Natural killer cell (primary cell): Measurements from ENCODE around the gene OR52L1. TPM values are rescaled to one million over a fixed set of nuclear protein-coding genes. Genes with fewer than 3 reads are reported as not detected.

Source experiments
- ATAC-seq, 3 donors: fragments of 150-1000 bp in 2 of 3; fragments of 200-7000 bp in 1 of 3; cut with Tn5 transposase; 1 replicate in 1 of 3; 2 replicates in 2 of 3; pipeline ENCODE4 v1.10.0; 2021; ENCODE audit warnings: mild to moderate bottlenecking in 2 of 3, moderate library complexity in 2 of 3
- DNase-seq, 2 donors: peaks; one replicate each; pipeline versions ENCODE4 v3.0.0 to v3.0.0-alpha.2; 2013 to 2021; ENCODE audit warnings: mixed read lengths in 1 of 2
- H3K27ac ChIP-seq: one replicate; pipeline ENCODE4 v1.5.1; 2013; ENCODE audit warnings: mild to moderate bottlenecking, low read length
- H3K27me3 ChIP-seq: one replicate; pipeline ENCODE4 v1.6.1; 2013; ENCODE audit warnings: low read length; ENCODE audit not compliant: control insufficient read depth, insufficient read depth
- H3K36me3 ChIP-seq: one replicate; pipeline ENCODE4 v1.6.1; 2013; ENCODE audit warnings: low read length; ENCODE audit not compliant: control insufficient read depth, insufficient read depth
- H3K4me1 ChIP-seq: one replicate; pipeline ENCODE4 v1.6.1; 2013; ENCODE audit warnings: low read length; ENCODE audit not compliant: control insufficient read depth, insufficient read depth
- H3K4me3 ChIP-seq: one replicate; pipeline ENCODE4 v1.5.1; 2013; ENCODE audit warnings: low read length
- H3K9me3 ChIP-seq: one replicate; pipeline ENCODE4 v1.6.1; 2013; ENCODE audit warnings: low read length; ENCODE audit not compliant: control insufficient read depth, insufficient read depth
- H3K27ac Mint-ChIP-seq, 2 donors: one replicate each; pipeline ENCODE4 v1.8.0; 2022; ENCODE audit warnings: mild to moderate bottlenecking in 2 of 2, mixed read lengths in 2 of 2, moderate library complexity in 1 of 2
- H3K27me3 Mint-ChIP-seq, 2 donors: one replicate each; pipeline ENCODE4 v1.8.0; 2022; ENCODE audit warnings: low read depth in 2 of 2, mixed read lengths in 2 of 2
- H3K36me3 Mint-ChIP-seq: one replicate; pipeline ENCODE4 v1.8.0; 2022; ENCODE audit warnings: mixed read lengths
- H3K4me1 Mint-ChIP-seq, 2 donors: one replicate each; pipeline ENCODE4 v1.8.0; 2022; ENCODE audit warnings: mixed read lengths in 2 of 2
- H3K4me3 Mint-ChIP-seq: one replicate; pipeline ENCODE4 v1.8.0; 2022; ENCODE audit warnings: mild to moderate bottlenecking, moderate library complexity, mixed read lengths
- H3K9me3 Mint-ChIP-seq, 2 donors: one replicate each; pipeline ENCODE4 v1.8.0; 2022; ENCODE audit warnings: mixed read lengths in 2 of 2
- CTCF ChIP-seq: fragments of 200-600 bp; IDR thresholded peaks from one replicate; pipeline ENCODE4 v1.8.0; 2022; ENCODE audit warnings: antibody characterized with exemption
- WGBS: methylation state at CpG from one replicate; pipeline ENCODE4 v1.1.7; 2013; ENCODE audit warnings: missing lambda C conversion rate; ENCODE audit not compliant: insufficient coverage; 5-methylcytosine and 5-hydroxymethylcytosine counted together
- intact Hi-C: fragments of 100-400 bp; cut with micrococcal nuclease; formaldehyde crosslinking; loops from one replicate; pipeline ENCODE4 v1.14.2; 2022
- total RNA-seq, 4 donors: library from RNA; stranded (reverse); fragments of 120-200 nt in 1 of 4; gene quantifications; one replicate each; pipeline versions ENCODE4 v1.2.3 to v1.2.4, GENCODE V29; 2013 to 2022

Gene OR52L1
- total RNA-seq, 3 donors from 2014 or later (not counting 1 experiment from before 2014, with no cell fraction given): 0.35 TPM; not detected in 2

- Histone ChIP-seq H3K9me3 (no peaks in the 10 kb centered on the region), H3K4me3 (no peak overlapping the region), H3K4me1 (no peaks in the 10 kb centered on the region), H3K36me3 (no peaks in the 10 kb centered on the region), H3K27ac (no peak overlapping the region), H3K27me3 (no peaks in the 10 kb centered on the region)
- H3K9me3 Mint-ChIP-seq: peaks cover 2 to 4% of the 10 kb centered on the region in 2 donors
- DNase-seq: no peak
- H3K36me3 Mint-ChIP-seq: no peaks in the 10 kb centered on the region
- H3K27ac Mint-ChIP-seq: no peak overlapping the region
- intact Hi-C loops: no loop called here
- peaks cover 0 to 19% of the 10 kb centered on the region in 2 donors for H3K27me3 Mint-ChIP-seq
- WGBS: 93% methylated on average over 39 of the region's 39 CpGs
- H3K4me1 Mint-ChIP-seq: no peaks in the 10 kb centered on the region
- no peak for ATAC-seq
- TF ChIP-seq CTCF: no peak
- no peak overlapping the region for H3K4me3 Mint-ChIP-seq
These were observed 48.8 kb downstream of the OR52L1 start for GRCh38 chr11:5937868-5938602.

Other genes starting within 250 kb of the OR52L1 start
- gene OR52N4, start 232.7 kb downstream of the OR52L1 start, total RNA-seq: 1 to 10 TPM; 1.2 to 2.1 (median 1.3) TPM
- not detected for gene OR52N5, start 203.6 kb downstream of the OR52L1 start, total RNA-seq
- gene OR52N1, start 195.7 kb downstream of the OR52L1 start, total RNA-seq: not detected
- gene OR52N2, start 178.1 kb downstream of the OR52L1 start, total RNA-seq: not detected
- not detected for gene OR52E6, start 145.1 kb downstream of the OR52L1 start, total RNA-seq
- gene OR52E8, start 129.3 kb downstream of the OR52L1 start, total RNA-seq: not detected
- not detected for gene OR52E4, start 106.4 kb downstream of the OR52L1 start, total RNA-seq
- gene OR52E5, start 93.8 kb downstream of the OR52L1 start, total RNA-seq: not detected
- gene OR56A3, start 44.7 kb downstream of the OR52L1 start, total RNA-seq: not detected
- gene OR56A5, start 18.5 kb downstream of the OR52L1 start, total RNA-seq: under 1 TPM in 1 of 3 donors, not detected in 2; 0.41 TPM
- under 1 TPM; 0.09 to 0.13 (median 0.09) TPM for gene OR56A4, start 20.0 kb upstream of the OR52L1 start, total RNA-seq
- under 1 TPM in 2 of 3 donors, not detected in 1; 0.05 to 0.16 TPM for gene OR56A1, start 43.8 kb upstream of the OR52L1 start, total RNA-seq
- gene OR56B4, start 120.7 kb upstream of the OR52L1 start, total RNA-seq: not detected
- gene OR52B2, start 183.3 kb upstream of the OR52L1 start, total RNA-seq: under 1 TPM in 1 of 3 donors, not detected in 2; 0.35 TPM
- gene OR52W1, start 212.2 kb upstream of the OR52L1 start, total RNA-seq: not detected
- not detected for gene C11orf42, start 218.6 kb upstream of the OR52L1 start, total RNA-seq
- gene FHIP1B, start 247.7 kb upstream of the OR52L1 start, total RNA-seq: 10 to 100 TPM; 50.6 to 76.9 (median 58.4) TPM